Keratinocyte (primary cell): ENCODE results near the gene MED31. TPM values are rescaled to one million over a fixed set of nuclear protein-coding genes. Genes with fewer than 3 reads are reported as not detected.

ENCODE experiments used
- DNase-seq: peaks from one replicate; pipeline ENCODE4 v3.0.0-alpha.2; 2011; ENCODE audit warnings: low read depth, missing footprints, low spot score
- FAIRE-seq: peaks from 2 replicates; lab custom pipeline; 2011; peaks lifted over from hg19 to GRCh38; lab: Jason Lieb, UNC
- H2AFZ ChIP-seq: 2 replicates; pipeline ENCODE4 v1.6.0; 2012; ENCODE audit warnings: low read length, control low read depth, inconsistent platforms; ENCODE audit not compliant: control insufficient read depth
- H3K27ac ChIP-seq: 2 replicates; pipeline ENCODE4 v1.5.1; 2011; ENCODE audit warnings: low read length; ENCODE audit not compliant: control insufficient read depth, insufficient read depth
- H3K27me3 ChIP-seq: 3 replicates; pipeline ENCODE4 v1.6.0; 2011; ENCODE audit warnings: low read length; ENCODE audit not compliant: control insufficient read depth, insufficient read depth; ENCODE audit errors: extremely low read depth
- H3K36me3 ChIP-seq, 2 experiments: 2 replicates in 1 of 2; 3 replicates in 1 of 2; pipeline ENCODE4 v1.5.1; 2011; ENCODE audit warnings: low read length in 2 of 2, mild to moderate bottlenecking in 1 of 2; ENCODE audit not compliant: control insufficient read depth in 2 of 2, insufficient read depth in 2 of 2; ENCODE audit errors: extremely low read depth in 1 of 2
- H3K4me1 ChIP-seq: 3 replicates; pipeline ENCODE4 v1.5.1; 2011; ENCODE audit warnings: low read length; ENCODE audit not compliant: control insufficient read depth, insufficient read depth; ENCODE audit errors: extremely low read depth
- H3K4me2 ChIP-seq: 3 replicates; pipeline ENCODE4 v1.6.0; 2011; ENCODE audit warnings: low read depth, low read length; ENCODE audit not compliant: control insufficient read depth, insufficient read depth; ENCODE audit errors: extremely low read depth
- H3K4me3 ChIP-seq, 3 experiments: fragments of 200-600 bp in 1 of 3; sonication (generic) in 1 of 3; 2 replicates in 2 of 3; 3 replicates in 1 of 3; pipeline ENCODE4 v1.5.1; 2011 to 2016; ENCODE audit warnings: low read length in 3 of 3, mild to moderate bottlenecking in 3 of 3, control low read depth in 2 of 3, inconsistent platforms in 1 of 3, low read depth in 1 of 3, mixed read lengths in 1 of 3, mixed run types in 1 of 3, moderate library complexity in 1 of 3; ENCODE audit not compliant: control insufficient read depth in 2 of 3, insufficient read depth in 2 of 3; ENCODE audit errors: extremely low read depth in 1 of 3
- H3K79me2 ChIP-seq: 2 replicates; pipeline ENCODE4 v1.6.0; 2012; ENCODE audit warnings: low read length; ENCODE audit not compliant: control insufficient read depth, insufficient read depth
- H3K9ac ChIP-seq: 3 replicates; pipeline ENCODE4 v1.6.0; 2011; ENCODE audit warnings: low read length; ENCODE audit not compliant: control insufficient read depth, insufficient read depth; ENCODE audit errors: extremely low read depth
- H3K9me1 ChIP-seq: 3 replicates; pipeline ENCODE4 v1.6.0; 2011; ENCODE audit warnings: low read length; ENCODE audit not compliant: control insufficient read depth, insufficient read depth; ENCODE audit errors: extremely low read depth
- H3K9me3 ChIP-seq: 2 replicates; pipeline ENCODE4 v1.5.1; 2012; ENCODE audit warnings: low read depth, low read length; ENCODE audit not compliant: control insufficient read depth
- H4K20me1 ChIP-seq: 3 replicates; pipeline ENCODE4 v1.6.0; 2011; ENCODE audit warnings: low read length; ENCODE audit not compliant: control insufficient read depth, insufficient read depth; ENCODE audit errors: extremely low read depth
- EZH2 ChIP-seq: IDR thresholded peaks from one replicate; pipeline ENCODE4 v1.6.1; 2012; ENCODE audit warnings: inconsistent platforms, mild to moderate bottlenecking, low read length, moderate library complexity
- dilution Hi-C: fragments of 300-500 bp; cut with MboI; formaldehyde crosslinking; loops from one replicate; pipeline ENCODE4 v1.7.0; 2020; ENCODE audit warnings: low sequenced_read_pairs; ENCODE audit not compliant: extremely low pct_ligation_motif_present
- polyA plus RNA-seq, 5 experiments: library from polyadenylated mRNA; depleted of rRNA in 3 of 5; stranded (reverse) in 3 of 5; stranded (forward) in 1 of 5; unstranded in 1 of 5; fragments of >200 nt; gene quantifications; 1 replicate in 1 of 5; 2 replicates in 3 of 5; 3 replicates in 1 of 5; pipeline versions ENCODE4 v1.2.1 to v1.2.3, GENCODE V29; 2011 to 2012; ENCODE audit warnings: missing spikeins in 2 of 5, low read depth in 1 of 5, low replicate concordance in 1 of 5
- TF ChIP-seq, protein P1 (sequence below), 3 experiments: IDR thresholded peaks in 1 of 3; conservative IDR thresholded peaks in 1 of 3; optimal IDR thresholded peaks in 1 of 3; 2 replicates in 2 of 3; 3 replicates in 1 of 3; pipeline versions ENCODE3 to v1.5.1; 2011; ENCODE audit warnings: low read length in 3 of 3, mild to moderate bottlenecking in 3 of 3, moderate library complexity in 2 of 3, control low read depth in 1 of 3, inconsistent platforms in 1 of 3; ENCODE audit not compliant: insufficient read depth in 2 of 3; ENCODE audit errors: extremely low read depth in 1 of 3

MED31 gene
- polyA plus RNA-seq, 1 donor (not counting 4 experiments of a cell fraction or from before 2014, with no cell fraction given) = 49.0 TPM

DNA sequence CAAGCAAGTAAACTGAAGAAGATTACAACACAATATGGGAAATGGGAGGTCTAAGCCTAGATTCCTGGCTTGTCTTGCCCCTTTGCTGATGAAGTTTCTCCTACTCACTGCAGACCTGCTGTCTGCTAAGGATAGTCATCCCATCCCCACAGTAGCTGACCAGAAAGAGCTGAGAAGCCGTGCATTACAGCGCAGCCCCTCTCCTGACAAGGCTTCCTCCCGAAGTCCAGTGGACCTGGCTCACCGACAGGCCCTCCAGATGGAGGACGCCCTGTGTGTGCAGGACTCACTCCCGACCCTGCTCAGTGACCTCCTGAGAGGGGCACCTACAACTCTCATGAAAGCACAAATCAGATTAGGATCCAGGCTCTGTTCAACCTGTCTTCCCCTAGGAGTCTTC is 46.3 kb downstream of the MED31 start:
- no peak overlapping the region for H2AFZ ChIP-seq
- no peaks in the 10 kb centered on the region for H4K20me1 ChIP-seq
- H3K27me3 ChIP-seq = no peaks in the 10 kb centered on the region
- no peak overlapping the region for H3K9ac ChIP-seq
- H3K79me2 ChIP-seq = no peaks in the 10 kb centered on the region
- no peak overlapping the region for H3K4me2 ChIP-seq
- no peak overlapping the region for H3K4me3 ChIP-seq
- H3K9me1 ChIP-seq = no peaks in the 10 kb centered on the region
- no peak for DNase-seq
- no peak overlapping the region for H3K27ac ChIP-seq
- dilution Hi-C loops = no loop called here
- no peaks in the 10 kb centered on the region for H3K9me3 ChIP-seq
- peaks cover 16 to 45% of the 10 kb centered on the region in 2 experiments for H3K36me3 ChIP-seq
- FAIRE-seq = no peak
- peaks cover 10% of the 10 kb centered on the region for H3K4me1 ChIP-seq
- TF ChIP-seq, protein P1, sequence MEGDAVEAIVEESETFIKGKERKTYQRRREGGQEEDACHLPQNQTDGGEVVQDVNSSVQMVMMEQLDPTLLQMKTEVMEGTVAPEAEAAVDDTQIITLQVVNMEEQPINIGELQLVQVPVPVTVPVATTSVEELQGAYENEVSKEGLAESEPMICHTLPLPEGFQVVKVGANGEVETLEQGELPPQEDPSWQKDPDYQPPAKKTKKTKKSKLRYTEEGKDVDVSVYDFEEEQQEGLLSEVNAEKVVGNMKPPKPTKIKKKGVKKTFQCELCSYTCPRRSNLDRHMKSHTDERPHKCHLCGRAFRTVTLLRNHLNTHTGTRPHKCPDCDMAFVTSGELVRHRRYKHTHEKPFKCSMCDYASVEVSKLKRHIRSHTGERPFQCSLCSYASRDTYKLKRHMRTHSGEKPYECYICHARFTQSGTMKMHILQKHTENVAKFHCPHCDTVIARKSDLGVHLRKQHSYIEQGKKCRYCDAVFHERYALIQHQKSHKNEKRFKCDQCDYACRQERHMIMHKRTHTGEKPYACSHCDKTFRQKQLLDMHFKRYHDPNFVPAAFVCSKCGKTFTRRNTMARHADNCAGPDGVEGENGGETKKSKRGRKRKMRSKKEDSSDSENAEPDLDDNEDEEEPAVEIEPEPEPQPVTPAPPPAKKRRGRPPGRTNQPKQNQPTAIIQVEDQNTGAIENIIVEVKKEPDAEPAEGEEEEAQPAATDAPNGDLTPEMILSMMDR (optimal IDR thresholded peaks at IDR 0.05 in 1 of 3, IDR thresholded peaks at IDR 0.05 in 1 of 3, conservative IDR thresholded peaks at IDR 0.05 in 1 of 3; ENCODE audit: extremely low read depth in 1 of 3, insufficient read depth in 2 of 3, low read length in 3 of 3) = no peak
- TF ChIP-seq EZH2 = no peak

- Histone ChIP-seq H2AFZ (no peak overlapping the region), H3K9me3 (no peaks in the 10 kb centered on the region), H3K4me3 (no peak overlapping the region), H3K9ac (no peak overlapping the region), H3K27ac (no peak overlapping the region), H3K36me3 (peaks cover 16 to 39% of the 10 kb centered on the region in 2 experiments), H3K9me1 (no peaks in the 10 kb centered on the region), H3K4me2 (no peak overlapping the region), H3K4me1 (peaks cover 8% of the 10 kb centered on the region), H4K20me1 (no peaks in the 10 kb centered on the region), H3K79me2 (no peaks in the 10 kb centered on the region), H3K27me3 (no peaks in the 10 kb centered on the region)
- dilution Hi-C loops = no loop called here
- no peak for TF ChIP-seq EZH2
- TF ChIP-seq, protein P1 (optimal IDR thresholded peaks at IDR 0.05 in 1 of 3, IDR thresholded peaks at IDR 0.05 in 1 of 3, conservative IDR thresholded peaks at IDR 0.05 in 1 of 3; ENCODE audit: extremely low read depth in 1 of 3, insufficient read depth in 2 of 3, low read length in 3 of 3) = no peak
- FAIRE-seq (no peak), DNase-seq (no peak)
Observed at GRCh38 chr17:6603744-6604325, 47.6 kb downstream of the MED31 start.
